GM18511 (cell line): ENCODE measurements around the gene DOCK9.

ENCODE experiments used
- ATAC-seq: cut with Tn5 transposase; IDR thresholded peaks from one replicate; pipeline ENCODE4 v1.9.1; 2021; ENCODE audit warnings: mild to moderate bottlenecking, moderate library complexity; ENCODE audit not compliant: unreplicated experiment

The DOCK9 gene

GRCh38 chr13:98978280-98978679 is 416 bp upstream of the DOCK9 start:
- no peak for ATAC-seq

GRCh38 chr13:98976941-98977340 is 923 bp downstream of the DOCK9 start:
- no peak for ATAC-seq

GRCh38 chr13:98976338-98976737 is 1.5 kb downstream of the DOCK9 start:
- no peak for ATAC-seq

GRCh38 chr13:98975822-98976261 is 2.0 kb downstream of the DOCK9 start:
- no peak for ATAC-seq

DNA sequence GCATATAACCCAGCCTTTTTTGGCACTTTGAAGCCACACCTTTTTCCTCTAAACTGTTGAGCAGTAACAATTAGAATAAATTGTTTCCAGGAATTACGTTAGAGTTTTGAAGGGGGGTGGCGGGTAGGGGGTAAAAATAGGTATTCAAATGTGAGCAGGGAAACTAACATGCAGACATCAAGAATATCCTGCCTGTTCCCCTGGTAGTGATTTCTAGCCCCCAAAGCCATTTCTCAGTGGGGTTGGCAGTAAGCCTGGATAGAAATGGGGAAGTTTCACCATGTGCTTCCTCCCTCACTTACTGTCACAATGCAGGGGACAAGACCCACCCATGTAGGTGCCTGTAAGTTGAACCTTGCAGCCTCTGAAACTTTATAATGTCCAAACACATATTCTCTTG is 3.8 kb downstream of the DOCK9 start:
- no peak for ATAC-seq

DNA sequence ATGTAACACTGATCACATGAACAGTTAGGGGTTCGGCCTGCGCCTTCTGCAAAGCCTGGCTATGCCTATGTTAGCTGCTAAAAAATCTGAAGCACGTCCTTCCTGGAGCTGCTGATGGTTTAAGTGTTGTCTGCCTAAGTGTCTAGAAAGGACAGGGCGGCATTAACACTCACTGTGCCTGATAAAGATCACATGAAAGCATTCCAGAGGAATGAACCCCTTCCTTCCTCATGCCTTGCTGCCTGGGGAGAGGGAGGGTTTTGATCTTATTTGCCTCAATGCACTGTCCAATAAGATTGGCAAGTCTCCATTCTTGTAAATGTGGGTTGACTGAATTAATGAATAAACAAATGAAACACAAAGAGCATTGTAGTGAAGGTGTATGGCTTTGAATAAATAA is 5.2 kb downstream of the DOCK9 start:
- no peak for ATAC-seq

GRCh38 chr13:98972059-98972458 is 5.8 kb downstream of the DOCK9 start:
- no peak for ATAC-seq

DNA sequence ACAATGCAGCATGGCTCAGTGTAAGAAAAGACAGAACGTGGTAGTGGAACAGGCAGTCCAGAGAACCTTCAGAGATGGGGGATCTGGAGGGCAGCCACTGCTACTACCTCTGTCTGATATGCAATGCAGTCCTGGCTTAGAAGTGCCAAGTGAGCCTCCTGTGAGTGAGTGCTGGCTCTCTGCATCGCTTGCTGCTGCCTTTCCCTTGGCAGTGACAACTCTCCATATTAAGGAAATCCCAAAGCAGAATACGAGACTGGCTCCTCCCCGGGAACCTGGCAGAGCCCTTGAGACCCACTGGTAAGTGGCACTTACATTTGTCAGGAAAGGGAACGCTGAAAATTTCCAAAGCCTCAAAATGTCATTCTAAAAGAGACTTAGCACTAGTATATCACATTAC is 7.5 kb downstream of the DOCK9 start:
- no peak for ATAC-seq

DNA sequence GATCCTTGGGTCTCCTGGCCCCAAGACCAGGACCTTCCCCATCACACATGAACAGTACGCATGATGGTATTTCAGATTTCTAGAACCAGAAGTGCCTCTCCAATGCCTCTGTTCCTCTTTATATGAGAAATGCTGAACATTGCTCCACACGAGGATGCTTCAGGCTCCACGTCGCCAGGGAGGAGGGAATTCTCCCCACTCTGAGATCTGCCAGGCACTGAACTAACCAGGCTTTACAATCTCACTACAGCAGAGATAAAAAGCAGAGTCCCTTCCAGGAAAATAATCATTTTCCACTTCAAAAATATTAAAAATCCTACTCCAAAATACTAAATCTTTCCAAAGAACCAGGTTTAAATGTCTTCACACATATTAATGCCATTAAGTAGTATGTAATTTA is 10.4 kb downstream of the DOCK9 start:
- ATAC-seq, result no peak

DNA sequence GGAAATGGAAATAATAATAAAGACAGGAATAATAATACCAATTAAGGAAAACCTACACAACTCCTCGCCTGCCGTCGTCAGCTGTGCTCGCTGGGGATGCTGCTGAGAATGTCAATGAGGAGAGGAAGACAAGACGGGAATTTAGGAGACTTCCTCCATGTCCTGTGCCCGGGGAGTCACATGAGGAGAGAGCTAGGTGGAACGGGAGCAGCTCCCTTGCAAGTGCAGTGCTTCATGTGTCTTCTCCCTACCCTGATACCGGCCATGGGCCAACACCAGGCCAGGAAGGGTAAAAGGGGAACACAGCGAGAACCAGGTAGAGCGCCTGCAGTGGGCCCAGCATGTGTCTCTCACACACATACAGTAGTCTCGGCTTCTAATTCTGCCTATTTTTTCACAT is 11.8 kb downstream of the DOCK9 start:
- no peak for ATAC-seq

DNA sequence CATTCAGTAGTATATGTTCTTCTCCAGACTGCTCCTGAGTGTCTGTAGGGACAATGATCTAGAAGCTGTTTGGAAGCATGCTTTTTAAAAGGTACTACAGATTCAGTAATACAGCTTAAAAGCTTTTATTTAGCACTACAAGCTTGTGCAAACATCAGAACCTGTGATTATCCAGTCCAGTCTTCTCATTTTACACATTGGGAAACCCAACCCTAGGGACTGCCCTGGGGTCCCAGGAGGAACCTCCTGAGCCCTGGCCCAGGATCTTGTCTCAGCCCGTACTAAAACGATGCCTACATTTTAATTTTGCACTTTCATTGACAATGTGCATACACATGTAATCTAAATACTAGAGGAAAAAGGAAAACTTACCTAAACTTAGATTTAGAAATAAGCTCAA is 12.5 kb downstream of the DOCK9 start:
- ATAC-seq, result no peak

- no peak for ATAC-seq
Measured at GRCh38 chr13:98963917-98964316, 13.9 kb downstream of the DOCK9 start.

DNA sequence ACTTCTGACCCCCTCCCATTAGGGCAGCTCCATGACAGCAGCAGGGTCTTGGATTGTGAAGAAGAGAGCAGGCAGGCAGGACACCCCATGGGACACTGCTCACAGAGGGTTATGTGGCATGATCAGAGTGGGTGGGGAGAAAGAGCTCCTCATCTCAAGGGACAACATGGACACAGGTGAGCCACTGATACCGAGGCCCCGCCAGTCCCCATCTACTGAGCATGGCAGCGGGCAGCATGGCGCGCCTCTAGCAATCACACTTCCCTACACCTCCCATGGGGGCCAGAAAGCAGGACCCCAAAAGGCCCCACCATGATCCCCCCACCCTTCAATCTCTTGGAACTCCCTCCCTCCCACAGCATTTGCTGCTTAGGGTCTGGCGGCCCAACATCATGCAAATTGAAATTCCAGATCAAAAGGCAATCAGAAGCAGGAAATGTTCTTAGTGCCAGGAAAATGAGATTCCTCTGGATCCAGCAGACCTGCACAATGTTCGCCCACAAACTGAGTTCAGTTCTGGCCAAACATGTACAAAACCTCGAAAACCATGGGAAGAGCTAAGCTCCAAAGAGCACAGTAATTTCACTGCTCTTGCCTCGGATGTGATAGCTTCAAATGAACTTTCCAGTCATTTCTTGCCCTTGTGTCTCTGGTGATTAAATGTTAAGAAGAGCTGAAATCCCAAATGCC is 14.8 kb downstream of the DOCK9 start:
- ATAC-seq, result no peak

DNA sequence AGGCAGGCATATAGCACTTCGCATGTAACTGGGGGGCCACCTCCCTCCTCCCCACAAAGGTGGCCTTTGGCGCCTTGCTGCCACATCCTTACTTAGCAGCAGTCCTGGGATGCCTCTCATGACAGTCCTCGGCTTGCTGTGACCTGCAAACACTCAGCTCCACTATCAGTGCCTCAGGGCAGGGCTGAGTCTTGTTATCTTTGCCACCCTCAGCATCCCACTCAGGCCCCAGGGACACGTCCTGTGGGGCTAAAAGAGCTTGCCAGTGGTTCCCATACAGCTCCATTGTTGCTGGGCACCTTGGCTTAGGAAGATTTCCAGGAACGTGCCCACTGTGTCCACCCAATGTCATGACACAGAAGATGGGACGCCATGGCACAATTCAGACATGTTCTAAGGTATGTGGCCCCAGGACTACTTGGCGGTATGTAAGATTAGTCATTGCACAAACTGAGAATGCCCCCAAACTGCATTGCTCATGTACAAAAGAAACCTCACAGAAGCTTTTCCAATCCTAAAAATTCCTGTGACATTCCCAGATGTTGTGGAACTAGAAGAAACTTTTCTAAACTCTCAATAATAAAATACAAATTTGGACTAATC is 16.3 kb downstream of the DOCK9 start:
- no peak for ATAC-seq

- no peak for ATAC-seq
Measured at GRCh38 chr13:98960606-98961502, 17.0 kb downstream of the DOCK9 start.

GRCh38 chr13:98959786-98960605 is 17.9 kb downstream of the DOCK9 start:
- ATAC-seq, result no peak

GRCh38 chr13:98959291-98959690 is 18.6 kb downstream of the DOCK9 start:
- ATAC-seq, result no peak

GRCh38 chr13:98958443-98958794 is 19.4 kb downstream of the DOCK9 start:
- ATAC-seq, result no peak

DNA sequence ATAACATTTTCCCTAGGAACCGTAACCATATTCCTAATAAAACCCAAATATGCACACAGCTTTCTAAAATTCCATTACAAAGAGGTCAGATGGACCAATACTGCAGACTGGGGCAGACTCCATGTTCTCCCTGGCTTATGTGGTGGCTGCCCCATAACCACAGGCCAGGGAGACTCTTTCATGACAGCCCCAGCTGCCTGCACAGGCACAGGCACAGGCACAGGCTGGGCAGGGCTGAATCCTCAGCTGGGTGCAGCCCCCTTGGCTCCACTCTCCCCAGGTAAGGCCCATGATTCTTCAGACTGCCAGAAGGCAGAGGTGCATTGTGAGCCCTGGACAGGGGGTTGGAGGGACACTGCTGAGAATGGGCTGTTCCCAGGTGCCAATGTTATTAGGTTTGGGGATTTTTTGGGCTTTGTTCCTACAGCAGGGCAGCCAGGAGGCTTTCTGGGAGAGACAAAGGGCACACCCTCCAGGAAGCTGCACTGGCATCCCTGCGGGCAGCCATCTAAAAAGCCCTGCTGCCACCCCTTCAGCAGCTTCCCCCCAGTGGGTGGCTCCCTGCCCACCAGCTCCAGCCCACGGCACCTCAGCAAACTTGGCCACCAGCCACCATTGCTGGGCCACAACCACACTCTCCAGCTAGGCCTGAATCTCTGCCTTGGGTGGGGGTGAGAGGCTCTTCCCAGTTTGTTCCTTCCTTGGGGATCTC is 20.0 kb downstream of the DOCK9 start:
- no peak for ATAC-seq

DNA sequence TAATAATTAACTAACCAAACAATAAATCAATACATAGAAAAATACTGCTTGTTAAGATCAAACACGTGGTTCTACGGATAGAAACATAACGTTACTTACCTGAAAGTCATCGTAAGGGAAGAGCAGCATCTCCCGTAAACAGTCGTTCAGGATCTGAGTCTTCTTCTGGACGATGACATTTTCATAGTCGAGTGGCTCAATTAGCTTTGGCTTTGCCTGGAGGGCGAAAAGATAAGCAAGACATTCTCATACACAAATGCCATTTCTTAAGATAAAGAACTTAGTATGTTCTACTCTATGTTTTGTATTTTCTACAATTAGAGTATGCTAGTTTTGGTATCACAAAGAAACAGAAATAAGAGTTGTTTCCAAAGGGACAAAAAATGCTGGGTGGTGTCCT is 22.5 kb downstream of the DOCK9 start:
- ATAC-seq, result no peak
